Mucosa of gallbladder (tissue), 1 donor: ENCODE data around the gene AGAP3. TPM values are rescaled to one million over a fixed set of nuclear protein-coding genes. Genes with fewer than 3 reads are reported as not detected.

Source experiments
- DNase-seq: peaks from one replicate; pipeline ENCODE4 v3.0.0-alpha.2; 2020; ENCODE audit warnings: low spot score
- total RNA-seq: library from RNA; stranded (reverse); gene quantifications from one replicate; pipeline ENCODE4 v1.2.1, GENCODE V29; 2021
- donor health status: DM: no; HTN: no; CAD: no.

Gene AGAP3
- total RNA-seq, 1 donor from 2014 or later = 98.4 TPM

- no peak for DNase-seq
These were observed 2.0 kb downstream of the AGAP3 start for GRCh38 chr7:151088019-151088855.

- DNase-seq = peak; percentile 69
These were observed 2.8 kb downstream of the AGAP3 start for GRCh38 chr7:151088856-151089699.

- no peak for DNase-seq
These were observed 3.8 kb downstream of the AGAP3 start for GRCh38 chr7:151089893-151090730.

DNA sequence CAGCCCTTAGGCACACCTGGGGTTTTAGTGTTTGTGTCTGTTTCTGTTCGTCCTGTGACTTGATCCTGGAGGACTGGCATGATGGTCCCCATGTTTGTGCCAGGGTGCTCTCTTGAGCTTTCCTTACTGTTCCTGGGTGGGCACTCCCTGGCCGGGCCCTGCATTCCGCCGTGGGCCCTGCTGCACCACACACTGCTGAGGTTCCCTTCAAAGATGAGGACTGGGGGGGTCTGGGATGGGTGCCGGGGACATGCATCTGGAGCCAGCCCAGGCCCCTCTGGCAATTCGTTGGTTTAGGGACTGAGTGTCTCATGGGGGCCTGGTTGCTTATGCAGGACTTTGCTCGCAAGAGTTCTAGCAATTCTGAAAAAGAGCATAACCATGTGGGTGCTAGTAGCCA lies 4.7 kb downstream of the AGAP3 start:
- no peak for DNase-seq

DNA sequence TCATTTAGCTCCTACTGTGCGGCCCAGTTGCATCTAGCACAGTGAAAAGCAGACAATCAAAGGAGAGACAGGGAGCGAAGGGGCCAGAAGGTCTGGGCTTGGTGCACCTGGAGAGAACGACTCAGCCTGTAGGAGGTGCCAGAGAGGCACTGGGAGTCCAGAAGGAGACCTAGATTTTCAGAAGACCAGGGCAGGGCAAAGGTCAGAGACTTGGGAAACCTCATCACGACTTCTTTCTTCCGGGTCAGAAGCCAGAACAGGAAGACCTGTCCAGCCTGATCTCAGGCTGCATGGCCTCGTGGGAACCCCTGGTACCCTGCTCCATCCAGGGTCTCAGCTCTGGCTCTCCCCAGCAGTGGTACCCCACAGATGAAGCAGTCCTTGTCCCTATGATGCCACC lies 5.2 kb downstream of the AGAP3 start:
- no peak for DNase-seq

- no peak for DNase-seq
These were observed 5.7 kb downstream of the AGAP3 start for GRCh38 chr7:151091988-151092387.

DNA sequence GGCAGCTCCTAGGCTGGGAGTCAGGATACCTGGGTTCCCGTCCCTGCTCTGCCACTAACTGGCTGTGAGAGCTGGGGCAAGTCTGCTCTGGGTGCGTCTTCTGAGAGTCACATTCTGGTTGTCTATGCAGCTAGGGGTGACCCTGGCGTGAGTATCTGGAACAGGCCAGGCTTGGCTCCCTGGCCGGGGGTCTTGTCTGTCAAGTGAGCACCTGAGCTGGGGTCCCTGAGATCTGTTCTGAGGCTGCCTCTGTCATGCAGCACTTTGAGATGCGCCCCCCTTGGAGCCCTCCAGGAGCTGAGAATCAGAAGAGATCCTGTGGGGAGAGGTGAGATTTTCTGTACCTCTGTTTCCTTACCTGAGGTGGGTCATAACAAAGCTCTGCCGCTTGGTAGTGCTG lies 7.5 kb downstream of the AGAP3 start:
- no peak for DNase-seq

DNA sequence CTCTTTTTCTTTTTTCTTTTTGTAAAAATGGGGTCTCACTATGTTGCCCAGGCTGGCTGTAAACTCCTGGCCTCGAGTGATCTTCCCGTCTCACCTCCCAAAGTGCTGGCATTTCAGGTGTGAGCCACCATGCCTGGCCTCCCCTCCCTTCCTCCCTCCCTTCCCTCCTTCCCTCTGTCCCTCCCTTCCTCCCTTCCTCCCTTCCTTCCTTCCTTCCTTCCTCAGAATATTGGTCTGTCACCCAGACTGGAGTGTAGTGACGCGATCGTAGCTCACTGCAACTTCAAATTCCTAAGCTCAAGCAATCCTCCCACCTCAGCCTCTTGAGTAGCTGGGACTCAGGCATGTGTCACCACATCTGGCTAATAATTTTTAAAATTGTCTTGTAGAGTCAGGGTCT lies 8.4 kb downstream of the AGAP3 start:
- no peak for DNase-seq

GRCh38 chr7:151095123-151095797 lies 9.0 kb downstream of the AGAP3 start:
- no peak for DNase-seq

DNA sequence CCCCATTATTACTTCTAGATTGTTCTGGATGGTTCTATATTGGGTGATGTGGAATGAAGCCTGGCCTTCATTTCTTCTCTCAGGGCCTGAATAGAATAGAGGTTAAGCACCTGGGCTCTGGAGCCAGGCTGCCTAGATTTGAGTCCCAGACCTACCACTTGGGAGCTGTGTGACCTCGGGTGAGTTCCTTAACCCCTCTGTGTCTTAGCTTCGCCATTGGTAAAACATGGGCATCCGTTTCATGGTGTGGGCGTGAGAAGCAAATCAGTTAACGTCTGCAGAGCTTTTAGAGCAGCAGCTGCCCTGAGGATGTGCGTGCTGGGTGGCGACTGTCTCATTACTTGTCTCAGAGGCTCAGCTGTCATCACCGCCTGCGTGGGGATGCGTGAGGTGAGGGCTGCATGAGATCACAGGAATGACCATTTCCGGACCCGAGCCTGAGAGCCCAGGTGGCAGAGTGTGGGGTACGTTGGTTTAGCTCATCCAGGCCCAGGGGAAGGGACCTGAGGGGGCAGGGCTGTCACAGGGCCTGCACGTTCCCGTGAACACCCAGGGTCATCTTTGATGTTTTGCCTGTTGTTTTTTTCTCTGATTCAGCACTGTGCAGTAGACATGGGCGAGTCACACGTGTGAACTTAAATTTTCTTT lies 9.7 kb downstream of the AGAP3 start:
- no peak for DNase-seq

- no peak for DNase-seq
These were observed 13.4 kb downstream of the AGAP3 start for GRCh38 chr7:151099486-151100211.

DNA sequence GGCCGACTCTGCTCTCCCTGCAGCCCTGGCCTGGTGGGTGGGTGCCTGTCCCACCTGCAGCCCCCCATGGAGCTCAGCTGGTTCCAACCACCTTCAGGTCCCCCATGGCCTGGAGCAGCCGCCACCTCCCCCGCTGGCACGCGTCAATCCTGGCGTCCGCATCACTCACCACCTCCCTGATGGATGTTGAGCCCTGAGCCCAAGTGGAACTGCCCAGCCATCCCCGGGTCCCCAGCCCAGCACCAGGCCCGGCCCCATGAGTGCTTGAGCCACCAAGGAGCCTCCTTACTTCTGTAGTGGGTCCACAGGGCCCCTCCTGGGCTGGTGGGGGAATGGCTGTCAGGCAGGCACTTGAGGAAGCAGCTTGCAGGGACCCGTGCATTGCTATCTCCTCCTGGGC lies 14.6 kb downstream of the AGAP3 start:
- DNase-seq = no peak

DNA sequence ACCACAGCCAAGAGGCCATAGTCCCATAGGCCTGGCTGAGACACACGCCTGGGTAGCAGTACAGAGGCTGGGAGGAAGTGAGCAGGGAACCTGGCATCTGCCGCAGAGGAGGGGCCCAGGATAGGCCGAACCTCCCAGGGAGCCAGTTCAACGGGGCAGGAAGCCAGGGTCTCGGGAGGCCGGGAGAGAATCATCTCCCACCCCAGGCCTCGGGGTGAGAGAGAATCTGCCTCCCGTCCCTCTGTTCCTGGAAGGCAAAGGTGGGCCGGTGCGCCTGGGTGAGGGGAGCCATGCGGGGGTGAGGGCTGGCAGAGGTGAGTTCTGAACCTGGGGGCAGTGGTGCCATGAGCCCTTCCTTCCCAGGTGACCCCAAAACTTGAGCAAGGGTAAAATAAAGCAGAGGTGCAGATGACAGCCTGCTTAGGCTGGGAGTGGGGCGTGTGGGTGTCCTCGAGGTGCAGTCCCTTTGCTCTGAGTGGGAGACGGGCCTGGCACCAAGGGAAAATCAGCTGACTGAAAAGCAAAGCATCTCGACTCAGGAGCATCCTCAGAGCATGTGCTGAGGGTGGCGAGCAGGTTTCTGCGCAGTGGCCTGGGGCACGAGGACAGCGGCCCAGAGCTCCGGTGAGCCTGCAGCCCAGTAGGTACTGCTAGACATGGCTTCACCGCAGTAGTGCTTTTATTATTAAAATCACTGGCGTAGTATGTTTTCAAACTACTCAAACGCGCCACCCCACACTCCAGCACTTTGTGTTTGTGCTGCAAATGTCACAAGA lies 15.5 kb downstream of the AGAP3 start:
- DNase-seq = no peak

DNA sequence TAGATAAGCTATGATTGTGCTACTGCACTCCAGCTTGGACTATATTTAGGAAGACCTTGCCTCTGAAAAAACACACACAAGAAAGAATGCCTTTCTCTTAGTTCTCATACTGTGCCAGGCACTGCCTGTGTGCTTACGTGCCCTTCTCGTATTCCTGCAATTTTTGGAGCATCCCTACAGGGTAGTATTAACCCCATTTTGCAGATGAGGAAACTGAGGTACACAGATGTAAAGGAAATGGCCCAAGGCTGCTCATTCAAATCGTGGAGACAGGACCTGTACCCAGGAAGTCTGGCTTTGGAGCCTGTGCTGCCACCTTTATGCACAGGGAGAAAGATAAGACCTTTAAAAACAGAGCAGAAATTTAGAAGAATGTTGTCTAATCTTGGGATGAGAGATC lies 16.7 kb downstream of the AGAP3 start:
- DNase-seq = no peak

DNA sequence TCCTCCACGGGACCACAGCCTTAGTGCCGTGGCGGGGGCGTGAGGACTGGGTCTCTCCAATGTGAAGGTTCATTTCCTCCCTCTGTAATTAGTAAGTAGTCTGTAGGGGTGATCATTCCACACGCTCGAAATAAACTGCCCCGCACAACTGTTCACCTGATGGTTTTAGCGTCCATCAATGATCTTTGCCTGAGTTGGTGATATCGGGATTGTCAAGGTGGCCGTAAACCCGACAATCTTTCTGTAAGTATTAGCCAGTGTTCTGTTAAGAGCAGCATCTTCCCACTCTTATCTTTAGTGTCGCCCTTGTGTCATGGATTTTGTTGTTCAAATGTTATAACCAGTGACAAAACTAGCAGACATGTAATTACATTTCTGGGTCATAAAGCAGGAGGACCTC lies 17.7 kb downstream of the AGAP3 start:
- DNase-seq = no peak

DNA sequence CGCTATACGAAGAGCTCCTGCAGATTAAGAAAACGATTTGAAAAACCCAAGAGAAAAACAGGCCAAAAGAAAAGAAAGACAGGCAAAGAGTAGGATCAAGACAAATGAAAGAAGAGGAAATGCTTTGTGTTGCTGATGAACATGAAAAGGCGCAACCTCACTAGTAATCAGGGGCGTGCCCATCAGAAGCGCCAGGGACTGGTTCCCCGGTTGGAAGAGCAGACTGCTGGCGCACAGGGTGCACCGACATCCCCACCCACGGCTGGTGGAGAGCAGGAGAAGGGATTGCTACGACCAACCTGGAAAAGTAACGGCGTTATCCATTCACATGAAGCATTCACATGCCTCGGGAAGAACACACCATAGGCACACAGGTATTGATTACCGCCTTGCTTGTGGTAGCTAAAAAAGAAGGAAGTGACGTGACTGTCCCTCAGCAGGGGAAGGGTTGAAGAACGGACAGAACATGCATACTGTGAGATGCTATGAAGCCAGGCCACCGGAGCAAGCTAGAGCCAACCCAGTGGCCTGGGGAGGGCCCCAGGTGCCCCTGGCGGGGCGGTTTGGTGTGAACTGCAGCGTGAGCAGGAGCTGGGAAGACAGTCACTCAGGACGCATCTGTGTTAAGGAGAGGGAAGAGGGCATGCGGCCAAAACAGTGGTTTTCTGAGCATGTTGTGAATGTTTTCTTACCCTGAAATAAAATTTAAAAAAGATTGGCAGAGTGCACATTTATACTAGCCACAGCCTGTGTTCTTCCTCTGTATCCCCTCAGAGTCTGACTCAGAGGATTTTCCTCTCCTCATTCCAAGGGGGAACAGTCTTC lies 18.3 kb downstream of the AGAP3 start:
- no peak for DNase-seq

- DNase-seq = no peak
These were observed 21.6 kb downstream of the AGAP3 start for GRCh38 chr7:151107882-151108281.
